NB4 (cell line): Measurements from ENCODE around the gene VWA3A.

ENCODE experiments used
- DNase-seq: peaks from one replicate; pipeline ENCODE4 v3.0.0; 2010; ENCODE audit warnings: low read depth
- H3K4me3 ChIP-seq: one replicate; pipeline ENCODE4 v1.5.1; 2011; ENCODE audit warnings: mild to moderate bottlenecking, low read depth, low read length, moderate library complexity
- CTCF ChIP-seq: IDR thresholded peaks from one replicate; pipeline ENCODE4 v1.5.1; 2012; ENCODE audit warnings: low read depth, low read length
- MAX ChIP-seq: IDR thresholded peaks from 2 replicates; pipeline ENCODE4 v1.6.1; 2011; ENCODE audit warnings: low read depth, low read length
- MYC ChIP-seq: IDR thresholded peaks from 2 replicates; pipeline ENCODE4 v1.6.1; 2011; ENCODE audit warnings: low read depth, low read length
- POLR2A ChIP-seq: IDR thresholded peaks from 2 replicates; pipeline ENCODE4 v1.6.1; 2011; ENCODE audit warnings: mild to moderate bottlenecking; ENCODE audit not compliant: insufficient read length; ENCODE audit errors: extremely low read depth

Gene VWA3A

DNA sequence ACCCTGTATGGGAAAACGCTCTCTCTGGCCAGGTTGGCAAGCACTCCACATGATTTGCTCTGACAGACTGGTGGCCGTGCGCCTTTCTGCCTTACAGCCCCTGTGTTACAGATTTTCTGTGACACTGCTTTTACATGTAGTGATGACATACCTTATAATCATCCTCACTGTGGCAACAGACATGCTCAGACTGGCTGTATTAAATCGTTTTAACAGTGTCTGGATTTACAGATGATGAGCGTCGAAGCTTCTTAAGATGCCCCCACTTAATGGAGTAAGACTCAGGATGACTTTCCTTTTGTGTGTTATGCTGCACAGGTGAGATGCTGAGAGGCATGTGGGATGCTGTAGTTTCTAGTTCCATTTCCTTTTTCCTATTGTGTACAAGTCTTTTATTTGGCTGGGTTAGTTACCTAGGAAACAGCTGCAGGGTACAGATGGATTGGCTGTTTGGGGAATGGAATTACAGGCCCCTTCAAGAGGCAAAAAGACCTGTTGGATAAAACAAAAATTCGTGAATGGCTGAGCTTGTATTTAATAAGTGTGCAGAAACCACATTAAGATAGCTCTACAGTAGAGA, 20.9 kb upstream of the VWA3A start:
- DNase-seq, result no peak
- no peak overlapping the region for H3K4me3 ChIP-seq
- TF ChIP-seq POLR2A (no peak), MYC (no peak), MAX (no peak), CTCF (no peak)

DNA sequence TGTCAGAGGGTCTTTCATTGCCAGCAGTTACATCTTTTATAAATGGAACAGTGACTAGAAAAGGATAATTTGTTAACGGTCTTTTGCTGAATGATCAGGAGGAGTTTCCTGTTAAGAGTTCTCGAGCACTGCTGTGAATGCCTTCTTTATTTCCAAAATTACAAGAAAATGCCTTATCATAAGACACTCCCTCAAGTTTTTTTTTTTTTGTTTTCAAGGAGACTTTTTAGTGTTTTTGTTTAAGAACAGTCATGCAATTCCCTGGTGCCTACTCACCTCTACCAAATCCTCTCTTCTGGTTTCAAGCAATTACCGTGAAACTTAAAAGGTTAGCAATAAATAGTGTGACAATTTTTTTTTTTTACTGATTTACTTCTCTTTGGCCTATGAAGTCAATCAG, 19.0 kb upstream of the VWA3A start:
- H3K4me3 ChIP-seq, result no peak overlapping the region
- DNase-seq, result no peak
- TF ChIP-seq POLR2A, result no peak
- no peak for TF ChIP-seq MYC
- no peak for TF ChIP-seq CTCF
- TF ChIP-seq MAX, result no peak

DNA sequence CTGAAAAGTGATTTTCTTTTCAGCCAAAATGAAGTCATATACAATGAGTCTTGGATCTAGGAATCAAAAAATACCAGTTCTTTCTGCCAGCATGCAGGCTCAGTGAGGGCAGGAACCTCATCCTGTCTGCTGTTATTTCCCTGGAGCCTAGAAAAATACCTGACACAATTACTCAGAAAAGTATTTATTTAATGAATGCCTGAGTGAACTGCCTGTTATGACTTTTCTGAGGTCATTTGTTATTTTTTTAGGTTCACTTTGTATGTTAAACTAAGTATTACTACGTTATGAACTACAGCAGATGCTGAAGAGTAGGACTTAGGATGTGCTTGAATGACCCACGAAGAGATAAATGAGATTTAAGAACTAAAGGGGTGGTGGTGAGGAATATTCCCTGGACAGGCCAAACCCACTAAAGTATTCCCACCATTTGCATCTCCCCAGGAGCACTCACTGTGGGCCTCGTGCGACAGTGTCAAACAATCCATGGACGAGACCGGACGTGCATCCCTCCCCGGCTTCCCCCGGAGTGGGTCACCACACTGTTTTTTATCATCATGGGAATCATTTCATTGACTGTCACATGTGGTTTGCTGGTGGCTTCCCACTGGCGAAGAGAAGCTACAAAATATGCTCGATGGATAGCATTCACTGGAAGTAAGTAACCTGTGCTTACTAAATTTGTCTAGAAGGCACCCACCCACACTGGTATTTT, 17.1 kb upstream of the VWA3A start:
- H3K4me3 ChIP-seq, result no peak overlapping the region
- no peak for TF ChIP-seq POLR2A
- DNase-seq, result no peak

- no peak for DNase-seq
- H3K4me3 ChIP-seq, result no peak overlapping the region
- TF ChIP-seq MYC (no peak), POLR2A (no peak), MAX (no peak), CTCF (no peak)
These were observed 16.6 kb upstream of the VWA3A start for GRCh38 chr16:22075776-22076175.

DNA sequence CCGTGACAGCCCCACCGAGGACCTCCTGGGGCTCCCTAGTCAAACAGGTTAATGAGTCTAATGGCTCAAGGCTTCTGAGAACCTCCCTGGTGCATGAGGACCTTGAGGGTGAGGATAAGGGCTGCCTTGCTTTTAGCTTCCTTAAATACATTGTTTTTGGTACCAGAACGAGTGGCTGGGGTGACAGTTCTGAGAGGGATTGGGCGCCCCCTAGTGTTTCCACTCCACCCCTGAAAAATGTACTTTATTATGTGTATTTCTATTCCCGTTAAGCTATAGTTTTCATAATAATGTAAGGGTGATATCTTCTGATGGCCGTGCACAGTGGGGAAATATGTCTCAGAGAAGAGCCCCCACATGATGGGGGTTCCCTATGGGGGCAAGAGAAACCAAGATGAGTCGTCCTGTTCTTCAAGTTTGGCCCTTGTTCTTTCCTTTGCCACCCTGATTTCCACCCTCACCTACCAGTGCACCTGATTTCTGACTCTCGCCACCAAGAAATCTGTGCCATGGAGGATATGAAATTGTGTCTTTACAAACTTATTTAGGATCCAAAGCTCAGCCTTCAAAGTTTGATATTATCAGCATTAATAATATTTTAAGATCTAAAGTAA, 14.5 kb upstream of the VWA3A start:
- peak; percentile 75 for DNase-seq
- TF ChIP-seq MYC (no peak), CTCF (peak; percentile 69)
- H3K4me3 ChIP-seq, result no peak overlapping the region

- no peak for DNase-seq
- TF ChIP-seq CTCF (no peak), MYC (no peak), POLR2A (no peak), MAX (no peak)
- H3K4me3 ChIP-seq, result no peak overlapping the region
These were observed 13.7 kb upstream of the VWA3A start for GRCh38 chr16:22078656-22079055.
